Measurements from ENCODE around the gene CREB3L2. TPM values are rescaled to one million over a fixed set of nuclear protein-coding genes. Genes with fewer than 3 reads are reported as not detected.
"Not testable (repeated sequence)": the region's sequence is repeated elsewhere in the genome, so short reads cannot be mapped to it uniquely, and the experiment has no call there.

CREB3L2 gene, protein sequence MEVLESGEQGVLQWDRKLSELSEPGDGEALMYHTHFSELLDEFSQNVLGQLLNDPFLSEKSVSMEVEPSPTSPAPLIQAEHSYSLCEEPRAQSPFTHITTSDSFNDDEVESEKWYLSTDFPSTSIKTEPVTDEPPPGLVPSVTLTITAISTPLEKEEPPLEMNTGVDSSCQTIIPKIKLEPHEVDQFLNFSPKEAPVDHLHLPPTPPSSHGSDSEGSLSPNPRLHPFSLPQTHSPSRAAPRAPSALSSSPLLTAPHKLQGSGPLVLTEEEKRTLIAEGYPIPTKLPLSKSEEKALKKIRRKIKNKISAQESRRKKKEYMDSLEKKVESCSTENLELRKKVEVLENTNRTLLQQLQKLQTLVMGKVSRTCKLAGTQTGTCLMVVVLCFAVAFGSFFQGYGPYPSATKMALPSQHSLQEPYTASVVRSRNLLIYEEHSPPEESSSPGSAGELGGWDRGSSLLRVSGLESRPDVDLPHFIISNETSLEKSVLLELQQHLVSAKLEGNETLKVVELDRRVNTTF
- total RNA-seq: 15.4 TPM
- 10 to 100 TPM; 25.8 to 48.9 (median 33.2) TPM for polyA plus RNA-seq (ENCODE audit: insufficient read depth in 1 of 8, insufficient read length in 8 of 8, low replicate concordance in 1 of 8)
- long read RNA-seq, donor 1, full-length matches to known transcripts: 2 of 11 reads
- long read RNA-seq, donor 1, partial matches to known transcripts: 9 of 11 reads
- long read RNA-seq, donor 1, other reads (novel, unspliced or antisense): 0 of 11 reads
- long read RNA-seq, donor 2: 0 reads
- long read RNA-seq, donor 3, full-length matches to known transcripts: 13 of 19 reads
- long read RNA-seq, donor 3, partial matches to known transcripts: 6 of 19 reads
- long read RNA-seq, donor 3, other reads (novel, unspliced or antisense): 0 of 19 reads
- long read RNA-seq, donor 4, full-length matches to known transcripts: 4 of 9 reads
- long read RNA-seq, donor 4, partial matches to known transcripts: 5 of 9 reads
- long read RNA-seq, donor 4, other reads (novel, unspliced or antisense): 0 of 9 reads
- long read RNA-seq, donor 5, full-length matches to known transcripts: 10 of 10 reads
- long read RNA-seq, donor 5, partial matches to known transcripts: 0 of 10 reads
- long read RNA-seq, donor 5, other reads (novel, unspliced or antisense): 0 of 10 reads
- long read RNA-seq, donor 6, full-length matches to known transcripts: 6 of 6 reads
- long read RNA-seq, donor 6, partial matches to known transcripts: 0 of 6 reads
- long read RNA-seq, donor 6, other reads (novel, unspliced or antisense): 0 of 6 reads
- long read RNA-seq, donor 7, full-length matches to known transcripts: 3 of 3 reads
- long read RNA-seq, donor 7, partial matches to known transcripts: 0 of 3 reads
- long read RNA-seq, donor 7, other reads (novel, unspliced or antisense): 0 of 3 reads
- long read RNA-seq, donor 8, full-length matches to known transcripts: 1 of 6 reads
- long read RNA-seq, donor 8, partial matches to known transcripts: 5 of 6 reads
- long read RNA-seq, donor 8, other reads (novel, unspliced or antisense): 0 of 6 reads
- long read RNA-seq, donor 9, full-length matches to known transcripts: 3 of 3 reads
- long read RNA-seq, donor 9, partial matches to known transcripts: 0 of 3 reads
- long read RNA-seq, donor 9, other reads (novel, unspliced or antisense): 0 of 3 reads
- long read RNA-seq, donor 10, full-length matches to known transcripts: 5 of 5 reads
- long read RNA-seq, donor 10, partial matches to known transcripts: 0 of 5 reads
- long read RNA-seq, donor 10, other reads (novel, unspliced or antisense): 0 of 5 reads
- long read RNA-seq, donor 11, full-length matches to known transcripts: 5 of 5 reads
- long read RNA-seq, donor 11, partial matches to known transcripts: 0 of 5 reads
- long read RNA-seq, donor 11, other reads (novel, unspliced or antisense): 0 of 5 reads

- no peaks in the 10 kb centered on the region for H3K27me3 ChIP-seq (ENCODE audit: control insufficient read depth, insufficient read depth, low read length)
- peak; percentile 80 for DNase-seq
- H3K36me3 ChIP-seq (ENCODE audit: control insufficient read depth, insufficient read depth, low read length): peaks cover 6% of the 10 kb centered on the region
- peak within 1 kb of the TSS; percentile 76 for H3K4me3 ChIP-seq (ENCODE audit: low read length)
- H3K27ac ChIP-seq (ENCODE audit: low read length): peak within 1 kb of the TSS; percentile 99
- 0% methylated on average over 46 of the region's 47 CpGs for WGBS (ENCODE audit: insufficient coverage)
- peaks cover 15% of the 10 kb centered on the region for H3K4me1 ChIP-seq (ENCODE audit: control insufficient read depth, insufficient read depth, low read length)
- no peaks in the 10 kb centered on the region for H3K9me3 ChIP-seq (replicated peaks; ENCODE audit: control insufficient read depth, low read depth, low read length)
These were observed at the start of gene CREB3L2 for GRCh38 chr7:138001529-138002095. TSS of gene CREB3L2 (minus strand) at chr7:138002086. CDS start at chr7:138001705, 381 bp downstream.

DNA sequence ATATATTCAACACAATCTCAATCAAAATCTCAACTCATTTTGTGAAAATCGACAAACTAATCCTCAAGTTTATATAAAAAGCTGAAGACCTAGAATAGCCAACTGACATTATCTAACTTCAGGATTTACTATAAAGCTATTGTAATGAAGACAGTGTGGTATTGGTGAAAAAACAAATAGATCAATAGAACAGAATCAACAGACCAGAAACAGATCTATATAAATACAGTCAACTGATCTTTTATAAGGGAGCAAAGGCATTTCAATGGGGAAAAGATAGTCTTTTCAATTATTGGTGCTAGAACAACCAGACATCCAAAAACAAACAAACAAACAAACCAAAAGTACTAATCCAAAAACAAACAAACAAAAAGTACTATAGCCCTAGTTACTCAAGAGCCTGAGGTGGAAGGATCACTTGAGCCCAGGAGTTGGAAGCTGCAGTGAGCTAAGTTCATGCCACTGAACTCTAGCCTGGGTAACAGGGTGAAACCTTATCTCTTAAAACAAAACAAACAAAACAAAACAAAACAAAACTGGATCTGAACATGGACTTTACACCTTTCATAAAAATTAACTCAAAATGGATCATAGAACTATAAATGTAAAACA is 47.7 kb upstream of the CREB3L2 start:
- no peaks in the 10 kb centered on the region for H3K36me3 ChIP-seq (ENCODE audit: control insufficient read depth, insufficient read depth, low read length)
- no peak for DNase-seq
- no peak overlapping the region for H3K4me3 ChIP-seq (ENCODE audit: low read length)
- no peaks in the 10 kb centered on the region for H3K4me1 ChIP-seq (ENCODE audit: control insufficient read depth, insufficient read depth, low read length)
- H3K9me3 ChIP-seq (replicated peaks; ENCODE audit: control insufficient read depth, low read depth, low read length): no peaks in the 10 kb centered on the region
- H3K27ac ChIP-seq (ENCODE audit: low read length): no peak overlapping the region
- no CpG with 5 or more reads among the region's 1 CpG for WGBS (ENCODE audit: insufficient coverage)
- no peaks in the 10 kb centered on the region for H3K27me3 ChIP-seq (ENCODE audit: control insufficient read depth, insufficient read depth, low read length)

GRCh38 chr7:138047907-138048306 is 46.0 kb upstream of the CREB3L2 start:
- Histone ChIP-seq H3K4me1 (ENCODE audit: control insufficient read depth, insufficient read depth, low read length) (no peaks in the 10 kb centered on the region), H3K36me3 (ENCODE audit: control insufficient read depth, insufficient read depth, low read length) (no peaks in the 10 kb centered on the region), H3K27me3 (ENCODE audit: control insufficient read depth, insufficient read depth, low read length) (no peaks in the 10 kb centered on the region), H3K27ac (ENCODE audit: low read length) (no peak overlapping the region), H3K4me3 (ENCODE audit: low read length) (no peak overlapping the region), H3K9me3 (replicated peaks; ENCODE audit: control insufficient read depth, low read depth, low read length) (no peaks in the 10 kb centered on the region)
- WGBS (ENCODE audit: insufficient coverage): no CpG with 5 or more reads among the region's 3 CpGs
- DNase-seq: no peak

- H3K27me3 ChIP-seq (ENCODE audit: control insufficient read depth, insufficient read depth, low read length): no peaks in the 10 kb centered on the region
- H3K36me3 ChIP-seq (ENCODE audit: control insufficient read depth, insufficient read depth, low read length): no peaks in the 10 kb centered on the region
- no peaks in the 10 kb centered on the region for H3K4me1 ChIP-seq (ENCODE audit: control insufficient read depth, insufficient read depth, low read length)
- H3K4me3 ChIP-seq (ENCODE audit: low read length): no peak overlapping the region
- H3K27ac ChIP-seq (ENCODE audit: low read length): no peak overlapping the region
- no CpG with 5 or more reads among the region's 2 CpGs for WGBS (ENCODE audit: insufficient coverage)
- DNase-seq: no peak
- H3K9me3 ChIP-seq (replicated peaks; ENCODE audit: control insufficient read depth, low read depth, low read length): no peaks in the 10 kb centered on the region
These were observed 43.0 kb upstream of the CREB3L2 start for GRCh38 chr7:138044897-138045296.

GRCh38 chr7:138040063-138040462 is 38.2 kb upstream of the CREB3L2 start:
- DNase-seq; H3K27me3 ChIP-seq (ENCODE audit: control insufficient read depth, insufficient read depth, low read length); H3K36me3 ChIP-seq (ENCODE audit: control insufficient read depth, insufficient read depth, low read length); H3K4me1 ChIP-seq (ENCODE audit: control insufficient read depth, insufficient read depth, low read length); H3K27ac ChIP-seq (ENCODE audit: low read length); H3K4me3 ChIP-seq (ENCODE audit: low read length); H3K9me3 ChIP-seq (replicated peaks; ENCODE audit: control insufficient read depth, low read depth, low read length): not testable (repeated sequence)
- WGBS (ENCODE audit: insufficient coverage): no CpG with 5 or more reads among the region's 1 CpG

DNA sequence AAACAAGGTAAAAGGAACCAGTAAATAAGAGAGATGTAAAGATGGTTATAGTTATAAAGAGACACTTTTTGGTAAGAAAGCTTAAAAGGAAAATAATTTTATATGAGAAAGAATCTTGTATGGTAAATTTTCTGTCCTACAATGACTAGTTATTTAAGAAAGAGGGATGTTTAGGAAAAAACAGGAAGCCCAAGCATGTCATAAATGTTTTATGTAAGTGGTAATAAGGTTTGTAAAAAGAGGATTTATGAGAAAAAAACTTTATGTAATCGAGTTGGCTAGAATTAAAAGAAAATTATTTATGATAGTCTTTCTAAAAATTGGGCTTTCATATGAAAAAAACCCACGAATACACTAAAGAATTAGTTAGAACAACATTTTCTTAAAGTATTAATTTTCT is 34.2 kb upstream of the CREB3L2 start:
- Histone ChIP-seq H3K4me3 (ENCODE audit: low read length) (no peak overlapping the region), H3K27me3 (ENCODE audit: control insufficient read depth, insufficient read depth, low read length) (no peaks in the 10 kb centered on the region), H3K9me3 (replicated peaks; ENCODE audit: control insufficient read depth, low read depth, low read length) (peaks cover 2% of the 10 kb centered on the region), H3K36me3 (ENCODE audit: control insufficient read depth, insufficient read depth, low read length) (no peaks in the 10 kb centered on the region), H3K27ac (ENCODE audit: low read length) (no peak overlapping the region), H3K4me1 (ENCODE audit: control insufficient read depth, insufficient read depth, low read length) (no peaks in the 10 kb centered on the region)
- WGBS (ENCODE audit: insufficient coverage): no CpG with 5 or more reads among the region's 2 CpGs
- no peak for DNase-seq

DNA sequence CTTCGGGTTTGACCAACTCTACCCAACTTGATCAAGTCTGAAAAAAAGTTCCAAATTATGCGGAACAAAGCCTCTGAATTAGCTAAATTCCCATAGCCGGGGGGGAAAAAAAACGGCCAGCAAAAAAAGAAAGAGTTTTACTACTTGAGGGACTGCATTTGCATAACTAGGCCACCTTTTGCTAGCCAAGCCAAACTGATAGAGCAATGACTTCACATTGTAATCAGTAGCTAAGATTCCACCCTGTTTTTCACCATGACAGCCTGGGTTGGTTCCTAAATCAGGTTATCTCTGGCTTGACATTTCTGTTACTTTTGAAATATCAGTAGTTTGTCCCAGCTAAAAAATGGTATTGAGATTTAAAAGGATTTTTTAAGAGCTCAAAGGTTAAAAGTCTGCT is 31.4 kb upstream of the CREB3L2 start:
- H3K4me3 ChIP-seq (ENCODE audit: low read length): no peak overlapping the region
- no peak overlapping the region for H3K27ac ChIP-seq (ENCODE audit: low read length)
- DNase-seq: no peak
- H3K36me3 ChIP-seq (ENCODE audit: control insufficient read depth, insufficient read depth, low read length): no peaks in the 10 kb centered on the region
- peaks cover 2% of the 10 kb centered on the region for H3K9me3 ChIP-seq (replicated peaks; ENCODE audit: control insufficient read depth, low read depth, low read length)
- no peaks in the 10 kb centered on the region for H3K4me1 ChIP-seq (ENCODE audit: control insufficient read depth, insufficient read depth, low read length)
- H3K27me3 ChIP-seq (ENCODE audit: control insufficient read depth, insufficient read depth, low read length): no peaks in the 10 kb centered on the region
- WGBS (ENCODE audit: insufficient coverage): 94% methylated on average over 3 of the region's 4 CpGs

GRCh38 chr7:138032770-138033169 is 30.9 kb upstream of the CREB3L2 start:
- no peaks in the 10 kb centered on the region for H3K4me1 ChIP-seq (ENCODE audit: control insufficient read depth, insufficient read depth, low read length)
- H3K27ac ChIP-seq (ENCODE audit: low read length): no peak overlapping the region
- H3K4me3 ChIP-seq (ENCODE audit: low read length): no peak overlapping the region
- peaks cover 2% of the 10 kb centered on the region for H3K9me3 ChIP-seq (replicated peaks; ENCODE audit: control insufficient read depth, low read depth, low read length)
- WGBS (ENCODE audit: insufficient coverage): 86% methylated on average over 1 of the region's 3 CpGs
- H3K36me3 ChIP-seq (ENCODE audit: control insufficient read depth, insufficient read depth, low read length): no peaks in the 10 kb centered on the region
- DNase-seq: peak; percentile 53
- H3K27me3 ChIP-seq (ENCODE audit: control insufficient read depth, insufficient read depth, low read length): no peaks in the 10 kb centered on the region
